ENCODE measurements around the gene PDE4D.

- TF ChIP-seq, protein P1, sequence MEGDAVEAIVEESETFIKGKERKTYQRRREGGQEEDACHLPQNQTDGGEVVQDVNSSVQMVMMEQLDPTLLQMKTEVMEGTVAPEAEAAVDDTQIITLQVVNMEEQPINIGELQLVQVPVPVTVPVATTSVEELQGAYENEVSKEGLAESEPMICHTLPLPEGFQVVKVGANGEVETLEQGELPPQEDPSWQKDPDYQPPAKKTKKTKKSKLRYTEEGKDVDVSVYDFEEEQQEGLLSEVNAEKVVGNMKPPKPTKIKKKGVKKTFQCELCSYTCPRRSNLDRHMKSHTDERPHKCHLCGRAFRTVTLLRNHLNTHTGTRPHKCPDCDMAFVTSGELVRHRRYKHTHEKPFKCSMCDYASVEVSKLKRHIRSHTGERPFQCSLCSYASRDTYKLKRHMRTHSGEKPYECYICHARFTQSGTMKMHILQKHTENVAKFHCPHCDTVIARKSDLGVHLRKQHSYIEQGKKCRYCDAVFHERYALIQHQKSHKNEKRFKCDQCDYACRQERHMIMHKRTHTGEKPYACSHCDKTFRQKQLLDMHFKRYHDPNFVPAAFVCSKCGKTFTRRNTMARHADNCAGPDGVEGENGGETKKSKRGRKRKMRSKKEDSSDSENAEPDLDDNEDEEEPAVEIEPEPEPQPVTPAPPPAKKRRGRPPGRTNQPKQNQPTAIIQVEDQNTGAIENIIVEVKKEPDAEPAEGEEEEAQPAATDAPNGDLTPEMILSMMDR (IDR thresholded peaks at IDR 0.05) = no peak
- no peak for TF ChIP-seq POLR2A (IDR thresholded peaks at IDR 0.05)
These were observed 353.2 kb downstream of the PDE4D start for GRCh38 chr5:59540366-59540765.
